Stimulated activated CD4-positive, alpha-beta T cell treated with anti-CD3 and anti-CD28 coated beads, Interleukin-4, amount 100 ng/mL, for 24 hours (primary cell): Measurements from ENCODE around the gene EXOC2.
A peak's percentile ranks its signal among the peaks of the same experiment; 100 is the strongest.

Source experiments
- DNase-seq: peaks from one replicate; pipeline ENCODE4 v3.0.0-alpha.2; 2020

Gene EXOC2

GRCh38 chr6:492816-493414, 200.0 kb downstream of the EXOC2 start:
- no peak for DNase-seq

GRCh38 chr6:492178-492577, 200.8 kb downstream of the EXOC2 start:
- no peak for DNase-seq

GRCh38 chr6:491233-491632, 201.7 kb downstream of the EXOC2 start:
- DNase-seq: peak; percentile 57

DNA sequence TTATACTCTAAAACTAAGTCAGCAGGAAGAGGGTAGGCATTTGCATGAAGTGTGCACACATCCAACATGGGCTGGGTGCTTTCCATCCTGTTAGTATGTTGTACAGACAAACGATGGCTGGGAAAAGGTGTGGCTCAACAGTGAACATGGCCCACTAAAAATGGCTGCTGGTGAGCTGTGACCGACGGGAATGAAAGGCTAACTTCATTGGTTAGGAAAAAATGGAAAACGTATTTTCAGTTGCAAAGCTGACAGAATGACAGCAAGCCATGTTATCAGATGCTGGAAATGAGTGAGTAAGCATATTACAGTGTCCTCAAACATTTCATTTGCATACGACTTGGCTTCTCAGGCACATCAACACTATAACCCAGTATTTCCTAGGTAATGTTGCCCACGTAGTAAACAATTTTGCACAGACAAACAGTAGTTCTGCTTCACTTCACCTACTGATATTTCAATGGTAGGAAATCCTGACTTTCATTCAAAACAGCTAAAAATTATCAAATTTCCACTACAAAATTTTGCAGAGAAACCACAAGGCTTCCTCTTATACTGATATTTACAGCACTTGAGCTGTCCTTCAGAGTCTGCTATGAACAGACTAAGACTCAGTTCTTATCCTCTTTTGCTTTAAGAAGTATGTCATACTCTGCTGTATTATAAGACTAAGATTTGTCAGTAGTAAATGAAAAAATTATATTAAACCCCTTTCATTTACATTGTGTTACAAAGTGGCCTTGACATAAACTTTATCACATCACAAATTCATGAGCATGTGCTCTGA, 202.5 kb downstream of the EXOC2 start:
- peak; percentile 60 for DNase-seq

- no peak for DNase-seq
Measured at GRCh38 chr6:489762-490161, 203.2 kb downstream of the EXOC2 start.

GRCh38 chr6:489001-489400, 203.9 kb downstream of the EXOC2 start:
- DNase-seq: no peak

DNA sequence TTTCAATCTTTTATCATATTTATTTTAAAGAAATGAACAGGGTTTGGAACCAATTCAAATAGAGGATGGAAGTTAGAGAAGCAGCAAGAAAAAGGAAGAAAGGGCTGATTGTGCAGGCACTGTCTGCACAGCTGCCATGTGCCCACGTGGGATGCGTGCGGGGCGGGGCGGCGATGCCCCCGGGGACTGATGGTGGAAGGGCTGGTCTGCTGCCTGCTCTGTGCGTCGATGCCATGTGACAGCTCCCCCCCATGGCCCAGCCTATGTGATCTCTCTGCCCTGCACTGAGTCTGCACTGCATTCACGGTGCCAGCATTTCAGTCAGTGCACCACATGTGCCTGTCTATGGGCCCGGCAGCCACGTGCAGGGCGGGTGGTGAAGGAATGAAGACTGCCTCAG, 205.0 kb downstream of the EXOC2 start:
- DNase-seq: no peak

GRCh38 chr6:485655-486170, 207.2 kb downstream of the EXOC2 start:
- no peak for DNase-seq

- no peak for DNase-seq
Measured at GRCh38 chr6:484746-485145, 208.2 kb downstream of the EXOC2 start.

GRCh38 chr6:484086-484745, 208.7 kb downstream of the EXOC2 start:
- peak; percentile 67 for DNase-seq

GRCh38 chr6:475314-475713, 217.6 kb downstream of the EXOC2 start:
- no peak for DNase-seq

DNA sequence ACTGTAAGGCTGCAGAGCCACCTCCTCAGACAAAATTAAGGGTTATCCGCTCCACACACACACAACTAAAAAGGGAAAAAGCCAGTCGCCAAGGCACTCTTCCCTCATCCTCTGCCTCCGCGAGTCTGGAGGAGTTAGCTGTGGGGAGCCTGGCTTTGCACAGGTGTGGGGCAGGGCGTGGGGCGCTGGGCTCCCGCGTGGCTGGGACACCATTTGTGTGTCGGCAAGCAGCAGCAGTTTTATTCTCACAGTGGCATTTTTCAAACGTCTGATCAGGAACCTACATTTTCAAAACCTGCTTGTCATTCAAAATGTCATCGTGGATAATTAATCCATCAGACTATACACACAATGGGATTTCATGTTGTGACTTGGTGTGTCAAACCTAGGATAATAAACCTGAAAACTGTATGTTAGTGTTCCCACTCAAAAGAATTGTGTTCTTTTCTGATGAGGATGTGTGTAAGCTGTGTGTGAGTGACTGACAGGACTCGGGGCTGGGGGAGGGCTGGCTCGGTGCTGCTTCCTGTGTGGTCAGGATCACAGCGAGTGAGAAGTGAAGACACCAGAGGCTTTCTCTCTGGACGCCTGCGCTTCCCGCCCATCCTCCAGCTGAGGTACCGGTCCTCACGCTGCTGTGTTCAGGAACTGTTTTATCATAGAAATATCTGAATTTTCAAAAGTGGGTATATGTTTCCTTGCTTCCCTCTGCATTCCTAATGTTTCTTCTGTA, 218.3 kb downstream of the EXOC2 start:
- peak; percentile 84 for DNase-seq

GRCh38 chr6:473768-474452, 219.0 kb downstream of the EXOC2 start:
- DNase-seq: no peak

GRCh38 chr6:473356-473755, 219.6 kb downstream of the EXOC2 start:
- no peak for DNase-seq

- no peak for DNase-seq
Measured at GRCh38 chr6:470901-471448, 222.0 kb downstream of the EXOC2 start.

GRCh38 chr6:470051-470900, 222.7 kb downstream of the EXOC2 start:
- DNase-seq: no peak

- peak; percentile 33 for DNase-seq
Measured at GRCh38 chr6:467671-468082, 225.3 kb downstream of the EXOC2 start.

GRCh38 chr6:467111-467510, 225.8 kb downstream of the EXOC2 start:
- no peak for DNase-seq

DNA sequence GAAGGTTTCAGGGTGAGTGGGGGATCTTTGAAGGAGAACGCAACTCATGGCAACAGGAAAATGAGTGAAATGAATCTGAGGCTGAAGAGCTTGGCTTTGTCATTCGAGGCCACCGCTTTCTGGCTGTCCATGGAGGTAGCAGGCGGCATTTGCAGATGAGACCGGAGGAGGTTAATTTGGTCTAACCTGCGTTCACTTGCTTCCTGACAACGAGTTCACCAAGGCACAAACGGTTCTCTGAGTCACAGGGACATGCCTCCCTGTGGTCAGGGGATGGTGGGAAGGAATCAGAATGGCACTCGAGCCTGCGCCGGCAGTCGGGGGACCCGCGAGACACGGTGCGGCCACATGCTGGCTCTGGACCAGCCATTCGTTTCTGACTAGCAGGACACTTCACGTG, 226.4 kb downstream of the EXOC2 start:
- no peak for DNase-seq

DNA sequence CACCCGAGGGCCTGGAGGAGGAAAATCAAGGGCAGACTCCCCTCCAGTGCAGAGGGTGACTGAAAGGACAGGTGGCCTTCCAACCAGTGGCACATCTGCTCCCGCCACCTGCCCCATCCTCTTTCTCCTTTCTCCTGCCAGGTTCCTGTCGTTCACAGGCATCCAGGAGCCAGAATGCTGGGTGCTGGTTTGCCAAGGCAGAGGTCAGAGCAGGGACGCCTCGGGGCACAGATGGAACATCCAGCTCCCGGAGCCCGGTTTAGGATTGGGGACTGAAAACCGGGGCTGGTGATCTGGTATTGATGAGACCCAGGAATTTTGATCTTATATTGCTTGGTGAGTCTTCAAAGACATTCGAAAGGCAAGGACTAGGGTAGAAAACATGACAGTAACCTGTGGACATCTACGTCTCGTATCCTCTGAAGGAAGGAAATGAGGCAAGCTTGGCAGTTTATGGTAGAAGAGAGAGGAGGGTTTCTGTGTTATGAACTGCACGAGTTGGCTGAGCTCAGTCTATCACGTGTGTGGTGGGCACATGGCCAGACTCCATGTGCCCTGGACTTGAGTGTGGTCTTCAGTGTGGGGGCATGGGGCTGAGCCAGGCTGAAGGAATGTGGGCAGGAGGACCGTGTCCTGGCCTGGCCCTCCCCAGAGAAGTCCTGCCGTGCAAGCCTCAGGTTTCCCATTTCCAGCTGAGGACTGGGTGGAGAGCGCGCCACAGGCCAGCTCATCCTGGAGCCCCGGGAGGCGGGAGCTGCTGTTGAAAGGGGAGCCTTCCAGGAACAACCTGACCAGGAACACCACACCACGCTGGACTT, 227.2 kb downstream of the EXOC2 start:
- DNase-seq: no peak
